T-helper 2 cell treated with Interferon-gamma antibody and Interleukin-4, amounts not matched to agents 100 ng/mL and 5 ng/mL, for 36 hours (primary cell): ENCODE data around the gene ATG9A. TPM values are rescaled to one million over a fixed set of nuclear protein-coding genes. Genes with fewer than 3 reads are reported as not detected.
"Not testable (repeated sequence)": the region's sequence is repeated elsewhere in the genome, so short reads cannot be mapped to it uniquely, and the experiment has no call there.

Source experiments
- intact Hi-C: fragments of 100-400 bp; cut with micrococcal nuclease; formaldehyde crosslinking; loops from one replicate; pipeline ENCODE4 v1.15.1; 2023
- total RNA-seq: library from RNA; stranded (reverse); gene quantifications from 2 replicates; pipeline ENCODE4 v1.2.3, GENCODE V29; 2022

Gene ATG9A
- total RNA-seq, 1 donor from 2014 or later, result 37.2 TPM

DNA sequence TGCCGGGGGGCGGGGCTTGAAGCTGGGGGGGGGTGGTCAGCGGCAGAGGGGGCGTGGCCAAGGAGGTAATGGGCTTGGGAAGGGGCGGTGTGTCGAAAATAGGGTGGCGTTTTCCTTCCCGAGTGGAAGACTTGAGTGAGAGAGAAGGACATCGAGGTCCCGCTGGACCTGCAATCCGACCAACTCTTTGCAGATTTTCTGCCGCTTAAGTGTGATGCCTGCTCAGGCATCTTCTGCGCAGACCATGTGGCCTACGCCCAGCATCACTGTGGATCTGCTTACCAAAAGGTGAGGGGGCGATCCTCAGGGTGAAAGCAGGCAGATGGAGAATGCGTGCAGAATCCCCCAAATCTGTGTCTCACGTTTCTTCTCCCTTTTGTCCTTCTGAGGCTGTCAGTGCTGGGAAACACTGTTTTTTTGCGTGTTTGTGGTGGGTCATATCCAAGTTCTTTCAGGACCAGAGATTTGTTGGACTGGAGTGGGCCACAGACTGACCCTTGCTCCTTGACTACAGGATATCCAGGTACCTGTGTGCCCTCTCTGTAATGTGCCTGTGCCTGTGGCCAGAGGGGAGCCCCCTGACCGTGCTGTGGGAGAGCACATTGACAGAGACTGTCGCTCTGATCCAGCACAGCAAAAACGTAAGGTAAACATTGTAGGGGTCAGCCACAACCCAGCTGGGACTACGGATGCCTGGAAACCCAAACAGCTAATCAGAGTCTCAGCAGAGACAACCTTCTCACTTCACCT lies 22.1 kb downstream of the ATG9A start:
- intact Hi-C loops, result loop anchor here (5.0 kb wide), 2 partner anchors 150 to 535 kb away; partner anchors contain the start of genes RNF25 and STK36

DNA sequence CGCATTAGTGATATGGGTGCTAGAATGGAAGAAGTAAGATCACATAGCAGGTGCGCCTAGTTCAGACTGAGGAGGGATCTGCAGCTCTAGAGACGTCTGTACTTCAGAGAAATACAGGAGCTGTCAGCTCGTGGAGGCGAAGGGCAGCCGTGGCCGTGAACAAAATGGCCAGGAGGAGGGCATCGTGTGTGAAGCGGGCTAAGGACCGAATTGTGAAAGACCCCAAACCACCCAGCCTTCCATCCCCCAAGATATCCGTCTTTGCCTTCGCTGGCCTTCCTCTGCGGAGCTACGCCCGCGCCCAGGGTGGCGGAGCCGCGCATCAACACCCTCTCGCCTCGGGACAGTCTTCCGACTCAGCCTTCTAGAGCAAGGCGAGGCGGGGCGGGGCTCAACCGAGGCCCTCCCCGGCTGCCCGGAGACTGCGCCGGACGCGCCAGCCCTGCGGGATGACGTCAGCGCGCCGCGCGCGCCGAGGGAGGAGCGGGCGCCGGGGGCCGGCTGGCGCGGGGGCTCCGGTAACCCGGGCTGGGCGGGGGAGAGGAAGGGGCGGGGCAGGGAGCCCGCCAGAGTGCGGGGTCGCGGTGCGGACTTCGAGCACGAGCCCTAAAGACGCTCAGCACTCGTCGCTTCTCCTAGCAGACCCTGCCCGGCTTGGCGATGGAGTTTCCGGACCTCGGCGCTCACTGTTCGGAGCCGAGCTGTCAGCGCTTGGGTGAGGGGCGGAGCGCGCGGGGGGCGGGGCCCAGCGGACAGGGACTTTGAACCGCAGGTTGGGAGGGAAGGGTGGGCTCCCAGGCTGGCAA lies 22.9 kb downstream of the ATG9A start, which contains the start of gene ZFAND2B:
TSS of gene ZFAND2B (plus strand) at position 455 of the 806 bp plus-strand sequence. CDS start at position 661, 206 bp downstream.
- intact Hi-C loops, result loop anchor here (1.0 to 5.0 kb wide), 12 partner anchors 13 to 534 kb away; partner anchors contain the start of genes ANKZF1, ATG9A, CHPF and DNAJB2

DNA sequence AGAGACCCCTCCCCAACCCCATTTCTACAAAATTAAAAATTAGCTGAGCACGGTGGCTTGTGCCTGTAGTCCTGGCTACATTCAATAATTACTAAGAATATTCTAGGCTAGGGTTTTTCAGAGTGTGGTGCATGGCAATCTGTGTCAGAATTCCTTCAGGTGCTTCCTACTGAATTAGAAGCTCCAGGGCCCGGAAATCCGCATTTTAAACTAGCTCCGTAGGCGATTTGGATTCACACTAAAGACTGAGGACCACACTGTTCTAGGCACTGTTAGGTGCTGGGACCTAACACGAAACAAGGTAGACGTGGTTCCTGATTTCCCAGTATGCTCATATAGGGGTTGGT lies 23.5 kb downstream of the ATG9A start:
- intact Hi-C loops, result loop anchor here (1.0 to 5.0 kb wide), 12 partner anchors 13 to 534 kb away; partner anchors contain the start of genes ANKZF1, ATG9A, CHPF and DNAJB2

DNA sequence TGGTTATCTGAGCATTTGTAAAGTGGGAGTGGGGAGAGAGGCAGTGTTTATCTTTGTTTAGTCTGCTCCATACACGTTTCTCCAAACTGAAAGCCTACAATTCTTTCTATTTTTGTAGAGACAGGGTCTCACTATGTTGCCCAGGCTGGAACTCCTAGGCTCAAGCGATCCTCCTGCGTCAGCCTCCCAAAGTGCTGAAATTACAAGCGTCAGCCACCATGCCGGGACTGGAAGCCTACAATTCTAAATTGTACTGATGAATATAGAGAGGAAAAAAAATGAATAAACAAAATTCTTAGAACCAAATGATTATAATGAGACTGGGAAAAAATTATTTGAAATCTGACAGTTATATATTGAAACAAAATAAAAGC lies 24.3 kb downstream of the ATG9A start:
- intact Hi-C loops, result loop anchor here (5.0 kb wide), 2 partner anchors 148 to 533 kb away; partner anchors contain the start of genes RNF25 and STK36

DNA sequence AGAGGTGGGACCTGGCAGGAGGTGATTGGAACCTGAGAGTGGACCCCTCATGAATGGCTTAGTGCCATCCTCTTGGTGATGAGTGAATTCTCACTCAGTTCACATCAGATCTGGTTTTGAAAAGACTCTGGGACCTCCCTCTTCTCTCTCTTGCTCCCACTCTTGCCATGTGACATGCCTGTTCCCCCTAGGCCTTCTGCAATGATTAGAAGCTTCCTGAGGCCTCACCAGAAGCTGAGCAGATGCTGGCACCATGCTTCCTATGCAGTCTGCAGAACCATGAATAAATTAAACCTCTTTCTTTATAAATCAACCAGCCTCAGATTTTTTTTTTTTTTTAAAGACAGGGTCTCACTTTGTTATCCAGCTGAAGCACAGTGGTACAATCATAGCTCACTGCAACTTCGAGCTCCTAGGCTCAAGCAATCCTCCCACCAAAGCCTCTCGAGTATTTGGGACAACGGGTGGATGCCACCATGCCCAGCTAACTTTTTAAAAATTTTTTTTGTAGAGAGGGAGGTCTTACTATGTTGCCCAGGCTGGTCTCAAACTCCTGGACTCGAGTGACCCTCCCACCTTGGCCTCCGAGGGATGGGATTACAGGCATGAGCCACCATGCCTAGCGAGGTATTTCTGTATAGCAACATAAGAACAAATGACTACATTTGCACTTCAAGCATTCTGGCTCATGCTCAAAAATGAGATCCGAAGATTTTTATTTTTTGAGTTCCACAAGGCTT lies 24.8 kb downstream of the ATG9A start:
- intact Hi-C loops, result loop anchor here (5.0 kb wide), 2 partner anchors 147 to 532 kb away; partner anchors contain the start of genes RNF25 and STK36

DNA sequence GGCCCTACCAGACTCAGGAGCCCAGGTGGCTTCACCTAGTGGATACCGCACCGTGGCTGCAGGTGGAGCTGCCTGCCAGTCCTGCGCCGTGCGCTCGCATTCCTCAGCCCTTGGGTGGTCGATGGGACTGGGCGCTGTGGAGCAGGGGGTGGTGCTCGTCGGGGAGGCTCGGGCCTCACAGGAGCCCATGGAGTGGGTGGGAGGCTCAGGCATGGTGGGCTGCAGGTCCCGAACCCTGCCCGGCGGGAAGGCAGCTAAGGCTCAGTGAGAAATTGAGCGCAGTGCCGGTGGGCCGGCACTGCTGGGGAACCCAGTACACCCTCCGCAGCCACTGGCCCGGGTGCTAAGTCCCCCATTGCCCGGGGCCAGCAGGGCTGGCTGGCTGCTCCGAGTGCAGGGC lies 28.1 kb downstream of the ATG9A start:
- intact Hi-C loops, result not testable (repeated sequence)

DNA sequence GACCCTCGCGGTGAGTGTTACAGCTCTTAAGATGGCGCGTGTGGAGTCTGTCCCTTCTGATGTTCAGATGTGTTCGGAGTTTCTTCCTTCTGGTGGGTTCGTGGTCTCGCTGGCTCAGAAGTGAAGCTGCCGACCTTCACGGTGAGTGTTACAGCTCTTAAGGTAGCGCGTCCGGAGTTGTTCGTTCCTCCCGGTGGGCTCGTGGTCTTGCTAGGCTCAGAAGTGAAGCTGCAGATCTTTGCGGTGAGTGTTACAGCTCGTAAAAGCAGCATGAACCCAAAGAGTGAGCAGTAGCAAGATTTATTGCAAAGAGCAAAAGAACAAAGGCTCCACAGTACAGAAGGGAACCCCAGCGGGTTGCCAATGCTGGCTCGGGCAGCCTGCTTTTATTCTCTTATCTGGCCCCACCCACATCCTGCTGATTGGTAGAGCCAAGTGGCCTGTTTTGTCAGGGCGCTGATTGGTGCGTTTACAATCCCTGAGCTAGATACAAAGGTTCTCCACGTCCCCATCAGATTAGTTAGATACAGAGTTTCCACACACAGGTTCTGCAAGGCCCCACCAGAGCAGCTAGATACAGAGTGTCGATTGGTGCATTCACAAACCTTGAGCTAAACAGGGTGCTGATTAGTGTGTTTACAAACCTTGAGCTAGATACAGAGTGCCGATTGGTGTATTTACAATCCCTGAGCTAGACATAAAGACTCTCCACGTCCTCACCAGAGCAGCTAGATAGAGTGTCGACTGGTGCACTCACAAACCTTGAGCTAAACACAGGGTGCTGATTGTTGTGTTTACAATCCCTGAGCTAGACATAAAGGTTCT lies 28.7 kb downstream of the ATG9A start:
- intact Hi-C loops, result not testable (repeated sequence)

DNA sequence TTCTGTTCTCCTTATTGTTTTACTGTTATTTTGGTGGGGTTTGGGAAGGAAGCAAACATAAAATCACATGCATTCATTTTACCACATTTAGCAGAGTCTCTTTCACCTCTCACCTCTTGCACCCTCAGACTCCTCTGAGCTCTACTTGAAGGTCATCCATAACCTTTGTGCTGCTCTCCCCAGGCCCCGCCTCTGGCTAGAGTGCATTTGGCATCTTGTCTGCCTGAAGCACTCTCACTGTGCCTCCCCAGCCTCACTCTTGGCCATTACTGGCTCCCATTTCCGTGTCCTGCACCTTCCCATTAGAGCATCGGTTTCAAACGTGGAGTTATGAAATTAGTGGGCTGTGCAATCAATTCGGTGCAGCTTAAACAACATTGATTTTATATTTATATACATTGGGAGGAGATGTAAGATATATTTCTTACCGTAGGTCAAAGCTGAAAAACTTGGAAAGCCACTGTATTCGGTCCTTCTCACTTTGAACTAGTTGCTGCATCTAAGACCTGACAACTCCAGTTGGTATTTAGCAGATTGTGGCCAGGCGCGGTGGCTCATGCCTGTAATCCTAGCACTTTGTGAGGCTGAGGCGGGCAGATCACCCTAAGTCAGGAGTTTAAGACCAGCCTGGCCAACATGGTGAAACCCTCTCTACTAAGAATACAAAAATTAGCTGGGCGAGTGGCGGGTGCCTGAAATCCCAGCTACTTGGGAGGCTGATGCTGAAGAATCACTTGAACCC lies 29.8 kb downstream of the ATG9A start:
- intact Hi-C loops, result no loop called here

DNA sequence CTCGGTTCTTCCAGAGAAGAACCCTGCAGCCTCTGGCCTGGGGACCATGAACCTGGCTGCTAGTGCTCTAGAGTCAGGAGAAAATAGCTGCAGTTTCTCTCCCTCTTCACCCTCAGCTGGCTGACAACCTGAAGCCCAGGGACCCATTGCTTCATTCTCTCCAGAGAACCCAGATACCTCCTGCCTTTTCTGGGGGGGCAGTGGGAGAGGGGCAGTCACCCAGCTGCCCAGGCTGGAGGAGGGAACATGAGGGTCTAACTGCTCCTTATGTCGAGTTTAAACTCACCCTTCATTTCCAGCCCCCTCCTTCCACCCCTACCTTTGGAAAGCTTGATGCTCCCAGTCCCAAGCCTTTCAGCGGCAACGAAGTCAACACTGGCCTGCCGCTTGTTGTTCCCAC lies 30.5 kb downstream of the ATG9A start:
- intact Hi-C loops, result no loop called here

DNA sequence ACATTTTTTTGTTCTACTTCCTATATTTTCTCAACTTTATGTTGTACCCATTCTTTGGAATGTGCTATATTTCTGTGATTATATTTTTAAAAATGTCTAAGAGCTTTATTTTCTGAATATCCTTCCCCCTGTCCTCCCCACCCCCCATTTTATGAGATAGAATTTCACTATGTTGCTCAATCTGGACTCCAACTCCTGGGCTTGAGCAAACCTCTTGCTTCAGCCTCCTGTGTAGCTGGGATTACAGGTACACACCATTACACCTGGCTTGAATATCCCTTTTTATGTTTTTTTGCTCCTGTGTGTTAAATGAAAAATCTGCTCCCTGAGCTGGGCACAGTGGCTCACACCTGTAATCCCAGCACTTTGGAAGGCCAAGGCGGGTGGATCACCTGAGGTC lies 32.0 kb downstream of the ATG9A start:
- intact Hi-C loops, result no loop called here

DNA sequence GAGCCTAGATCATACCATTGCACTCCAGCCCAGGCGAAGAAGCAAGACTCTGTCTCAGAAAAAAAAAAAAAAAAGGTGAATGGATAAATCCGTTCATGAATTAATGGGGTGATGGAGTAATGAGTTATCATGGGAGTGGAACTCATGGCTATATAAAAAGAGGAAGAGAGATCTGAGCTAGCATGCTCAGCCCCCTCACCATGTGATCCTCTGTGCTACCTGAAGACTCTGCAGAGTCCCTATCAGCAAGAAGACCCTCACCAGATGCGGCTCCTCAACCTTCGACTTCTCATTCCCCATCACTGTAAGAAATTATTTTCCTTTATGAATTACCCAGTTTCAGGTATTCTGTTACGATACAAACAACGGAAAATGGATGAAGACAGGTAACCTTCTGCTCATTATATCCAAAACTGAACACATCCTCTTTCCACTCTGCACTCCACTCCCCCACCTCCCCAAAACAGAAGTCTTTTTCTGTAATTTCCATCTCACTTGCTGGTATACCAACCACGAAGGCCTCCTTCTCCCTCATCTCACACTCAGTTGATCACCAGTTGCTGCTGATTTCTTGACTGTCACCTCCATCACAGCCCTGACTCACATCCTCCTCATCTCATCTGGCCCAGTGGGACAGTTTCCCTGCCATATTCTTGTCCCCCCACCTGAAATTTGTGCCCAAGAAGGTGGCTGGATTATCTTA lies 42.5 kb downstream of the ATG9A start:
- intact Hi-C loops, result no loop called here

DNA sequence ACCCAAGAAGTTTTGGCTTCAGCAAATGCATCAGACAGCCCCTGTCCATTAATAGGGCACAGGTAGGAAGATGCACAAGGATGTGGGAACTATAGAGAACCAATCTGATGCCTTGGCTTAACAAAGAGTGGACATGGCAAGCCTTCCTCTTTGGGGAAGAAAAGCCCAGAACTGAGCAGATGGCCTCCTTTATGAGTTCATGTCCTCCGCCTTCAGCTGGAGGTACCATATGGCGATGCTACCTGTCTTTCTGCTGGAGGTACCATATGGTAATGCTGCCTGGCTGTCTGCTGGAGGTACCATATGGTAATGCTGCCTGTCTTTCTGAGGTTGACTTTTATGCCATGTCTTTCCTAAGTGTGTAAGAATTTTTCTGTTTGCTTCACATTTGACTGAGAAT lies 45.3 kb downstream of the ATG9A start:
- intact Hi-C loops, result no loop called here

DNA sequence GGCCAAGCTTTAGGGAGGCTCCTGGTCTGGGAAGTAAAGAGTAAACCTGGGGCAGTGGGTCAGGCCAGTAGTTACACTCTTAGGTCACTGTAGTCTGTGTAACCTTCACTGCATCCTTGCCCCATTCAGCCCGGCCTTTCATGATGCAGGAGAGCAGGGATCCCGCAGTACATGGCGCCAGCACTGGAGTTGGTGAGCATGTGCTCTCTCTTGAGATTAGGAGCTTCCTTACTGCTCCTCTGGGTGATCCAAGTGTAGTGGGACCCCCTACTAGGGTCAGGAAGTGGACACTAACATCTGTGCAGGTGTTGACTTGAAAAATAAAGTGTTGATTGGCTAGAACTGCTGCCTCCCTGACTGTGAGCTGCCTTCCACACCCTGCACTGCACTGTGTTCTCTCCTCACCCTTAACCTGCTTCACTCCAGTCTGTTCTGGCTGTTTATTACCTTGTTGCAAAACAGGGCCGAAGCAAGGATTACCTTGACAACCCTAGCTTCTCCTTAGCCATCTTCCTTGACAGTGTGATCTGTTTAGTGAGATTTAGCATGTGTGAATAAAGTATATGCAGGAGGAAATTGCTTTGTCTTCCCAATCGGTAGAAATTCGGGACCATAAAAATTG lies 46.2 kb downstream of the ATG9A start:
- intact Hi-C loops, result no loop called here

DNA sequence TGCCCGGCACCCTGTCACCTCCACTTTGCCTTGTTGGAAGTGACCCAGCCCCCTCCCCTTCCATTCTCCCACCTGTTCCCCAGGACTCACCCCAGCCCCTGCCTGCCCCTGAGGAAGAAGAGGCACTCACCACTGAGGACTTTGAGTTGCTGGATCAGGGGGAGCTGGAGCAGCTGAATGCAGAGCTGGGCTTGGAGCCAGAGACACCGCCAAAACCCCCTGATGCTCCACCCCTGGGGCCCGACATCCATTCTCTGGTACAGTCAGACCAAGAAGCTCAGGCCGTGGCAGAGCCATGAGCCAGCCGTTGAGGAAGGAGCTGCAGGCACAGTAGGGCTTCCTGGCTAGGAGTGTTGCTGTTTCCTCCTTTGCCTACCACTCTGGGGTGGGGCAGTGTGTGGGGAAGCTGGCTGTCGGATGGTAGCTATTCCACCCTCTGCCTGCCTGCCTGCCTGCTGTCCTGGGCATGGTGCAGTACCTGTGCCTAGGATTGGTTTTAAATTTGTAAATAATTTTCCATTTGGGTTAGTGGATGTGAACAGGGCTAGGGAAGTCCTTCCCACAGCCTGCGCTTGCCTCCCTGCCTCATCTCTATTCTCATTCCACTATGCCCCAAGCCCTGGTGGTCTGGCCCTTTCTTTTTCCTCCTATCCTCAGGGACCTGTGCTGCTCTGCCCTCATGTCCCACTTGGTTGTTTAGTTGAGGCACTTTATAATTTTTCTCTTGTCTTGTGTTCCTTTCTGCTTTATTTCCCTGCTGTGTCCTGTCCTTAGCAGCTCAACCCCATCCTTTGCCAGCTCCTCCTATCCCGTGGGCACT lies 46.9 kb downstream of the ATG9A start:
- intact Hi-C loops, result no loop called here

DNA sequence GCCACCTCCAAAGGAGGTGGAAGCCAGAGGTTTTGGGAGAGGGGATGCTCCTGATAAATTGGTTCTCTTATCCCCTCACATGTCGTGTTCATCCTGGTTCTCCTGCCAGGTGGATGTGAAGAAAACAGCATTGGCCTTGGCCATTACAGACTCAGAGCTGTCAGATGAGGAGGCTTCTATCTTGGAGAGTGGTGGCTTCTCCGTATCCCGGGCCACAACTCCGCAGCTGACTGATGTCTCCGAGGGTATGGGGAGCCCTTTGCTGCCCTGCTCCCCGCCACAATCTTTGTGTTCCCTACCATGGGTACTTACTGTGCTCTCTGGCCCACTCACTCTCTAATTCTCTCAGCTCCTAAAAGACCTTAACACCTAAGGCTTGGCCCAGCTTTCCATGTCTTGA lies 47.9 kb downstream of the ATG9A start:
- intact Hi-C loops, result no loop called here

DNA sequence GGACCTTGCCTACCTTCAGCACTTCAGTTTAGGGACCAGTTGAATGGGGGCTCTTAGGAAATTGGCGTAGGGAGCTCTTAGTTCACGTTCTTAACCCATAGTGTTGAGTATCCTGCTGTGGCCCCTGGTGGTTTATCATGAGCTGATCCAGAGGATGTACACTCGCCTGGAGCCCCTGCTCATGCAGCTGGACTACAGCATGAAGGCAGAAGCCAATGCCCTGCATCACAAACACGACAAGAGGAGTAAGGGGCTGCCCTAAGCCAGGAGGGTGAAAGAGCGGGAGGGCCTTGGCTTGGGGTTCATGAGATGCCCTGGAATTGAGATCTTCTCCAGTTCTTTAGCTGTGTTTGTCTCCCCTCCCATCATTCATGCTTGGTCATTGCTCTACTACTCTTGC lies 48.5 kb downstream of the ATG9A start:
- intact Hi-C loops, result no loop called here

DNA sequence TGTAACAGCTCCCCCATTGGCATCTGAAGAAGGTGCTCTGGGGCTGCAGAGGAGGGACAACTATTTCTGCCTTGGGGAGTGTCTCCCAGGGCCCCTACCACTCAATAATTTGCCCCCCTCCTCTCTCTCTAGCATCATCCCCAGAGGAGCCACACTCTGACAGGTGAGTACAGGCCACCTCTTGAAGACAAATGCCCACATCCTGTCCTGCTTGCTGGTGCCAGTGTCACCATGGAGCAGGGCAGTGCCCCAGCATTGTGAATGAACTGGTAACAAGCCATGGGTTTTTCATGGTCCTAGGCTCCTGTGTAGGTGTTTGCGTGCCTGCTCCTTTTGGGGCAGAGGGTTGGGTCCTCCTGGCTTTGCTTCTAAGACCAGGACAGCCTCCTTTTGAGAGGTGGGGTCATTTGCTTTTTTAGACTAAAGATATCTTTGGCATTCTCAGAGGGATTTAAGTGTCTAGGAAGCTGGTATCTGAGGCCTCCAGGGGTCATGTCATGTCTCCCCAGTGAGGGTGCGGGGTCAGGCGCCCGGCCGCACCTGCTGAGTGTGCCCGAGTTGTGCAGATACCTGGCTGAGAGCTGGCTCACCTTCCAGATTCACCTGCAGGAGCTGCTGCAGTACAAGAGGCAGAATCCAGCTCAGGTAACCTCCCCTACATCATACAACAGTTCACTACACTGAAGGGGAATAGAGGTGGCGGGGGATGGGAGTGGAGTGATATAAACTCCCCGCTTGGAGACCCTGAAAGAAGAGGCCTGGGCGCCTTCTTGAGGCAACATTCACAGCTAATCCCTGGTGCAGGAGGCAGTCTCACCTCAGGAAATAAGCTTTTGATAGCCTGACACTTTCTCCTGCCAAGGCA lies 49.6 kb downstream of the ATG9A start:
- intact Hi-C loops, result loop anchor here (5.0 kb wide), 6 partner anchors 117 to 953 kb away; partner anchors contain the start of genes CHPF, CNOT9, CTDSP1 and STK11IP
